Liver (tissue), 9 donors: ENCODE results near the gene MCF2L. TPM values are rescaled to one million over a fixed set of nuclear protein-coding genes. Genes with fewer than 3 reads are reported as not detected.

Experiments used
- DNase-seq: peaks from one replicate; pipeline ENCODE4 v3.0.0-alpha.2; 2017; ENCODE audit warnings: low spot score
- H3K27ac ChIP-seq, 2 donors: one replicate each; pipeline ENCODE4 v1.7.0; 2013; ENCODE audit warnings: inconsistent platforms in 2 of 2, low read length in 2 of 2, control low read depth in 1 of 2, low read depth in 1 of 2, mild to moderate bottlenecking in 1 of 2
- H3K27me3 ChIP-seq, 4 donors: one replicate each; pipeline versions ENCODE4 v1.6.1 to v1.7.0; 2013; ENCODE audit warnings: low read length in 3 of 4, inconsistent platforms in 1 of 4, mild to moderate bottlenecking in 1 of 4, moderate library complexity in 1 of 4; ENCODE audit not compliant: control insufficient read depth in 4 of 4, insufficient read depth in 4 of 4
- H3K36me3 ChIP-seq, 4 donors: one replicate each; pipeline versions ENCODE4 v1.6.1 to v1.7.0; 2013; ENCODE audit warnings: low read length in 3 of 4, mild to moderate bottlenecking in 3 of 4, low read depth in 1 of 4, moderate library complexity in 1 of 4; ENCODE audit not compliant: control insufficient read depth in 4 of 4, insufficient read depth in 3 of 4
- H3K4me1 ChIP-seq, 4 donors: one replicate each; pipeline versions ENCODE4 v1.6.1 to v1.7.0; 2013; ENCODE audit warnings: low read length in 3 of 4, mild to moderate bottlenecking in 3 of 4, moderate library complexity in 1 of 4; ENCODE audit not compliant: control insufficient read depth in 4 of 4, insufficient read depth in 4 of 4
- H3K4me3 ChIP-seq, 3 donors: one replicate each; pipeline versions ENCODE4 v1.6.1 to v1.7.0; 2013; ENCODE audit warnings: low read length in 3 of 3, control low read depth in 1 of 3, low read depth in 1 of 3, mild to moderate bottlenecking in 1 of 3
- H3K9ac ChIP-seq, 2 donors: one replicate each; pipeline ENCODE4 v1.7.0; 2013; ENCODE audit warnings: low read length in 2 of 2, mild to moderate bottlenecking in 2 of 2, moderate library complexity in 2 of 2, control low read depth in 1 of 2, low read depth in 1 of 2
- H3K9me3 ChIP-seq, 4 donors: one replicate each; pipeline versions ENCODE4 v1.6.1 to v1.7.0; 2013; ENCODE audit warnings: low read length in 3 of 4; ENCODE audit not compliant: control insufficient read depth in 4 of 4
- ATF3 ChIP-seq: IDR thresholded peaks from 2 replicates; pipeline ENCODE4 v1.6.1; 2016; ENCODE audit warnings: antibody characterized with exemption
- CTCF ChIP-seq: fragments of 150-350 bp; IDR thresholded peaks from 2 replicates; pipeline ENCODE4 v1.5.1; 2017; ENCODE audit warnings: improper control_type of control experiment, low read depth, low read length; ENCODE audit not compliant: missing input control
- EGR1 ChIP-seq, 2 donors: IDR thresholded peaks; 2 replicates each; pipeline ENCODE4 v1.6.1; 2016 to 2018; ENCODE audit warnings: antibody characterized with exemption in 2 of 2, low read depth in 2 of 2
- FOXA1 ChIP-seq: IDR thresholded peaks from 2 replicates; pipeline ENCODE4 v1.6.1; 2016; ENCODE audit warnings: antibody characterized with exemption
- FOXA2 ChIP-seq: IDR thresholded peaks from 2 replicates; pipeline ENCODE4 v1.6.1; 2016; ENCODE audit warnings: antibody characterized with exemption
- GABPA ChIP-seq, 2 donors: IDR thresholded peaks in 1 of 2; conservative IDR thresholded peaks in 1 of 2; 2 replicates each; pipeline ENCODE4 v1.6.1; 2016; ENCODE audit warnings: antibody characterized with exemption in 2 of 2, mild to moderate bottlenecking in 1 of 2, moderate library complexity in 1 of 2
- HNF4A ChIP-seq, 2 donors: conservative IDR thresholded peaks; 2 replicates each; pipeline ENCODE4 v1.6.1; 2016; ENCODE audit warnings: antibody characterized with exemption in 2 of 2, mild to moderate bottlenecking in 2 of 2
- HNF4G ChIP-seq: IDR thresholded peaks from 2 replicates; pipeline ENCODE4 v1.6.1; 2016; ENCODE audit warnings: antibody characterized with exemption
- JUND ChIP-seq, 2 donors: IDR thresholded peaks; 2 replicates each; pipeline ENCODE4 v1.6.1; 2016; ENCODE audit warnings: antibody characterized with exemption in 2 of 2
- MAX ChIP-seq: IDR thresholded peaks from 2 replicates; pipeline ENCODE4 v1.6.1; 2016; ENCODE audit warnings: antibody characterized with exemption
- RAD21 ChIP-seq, 2 donors: IDR thresholded peaks; 2 replicates each; pipeline ENCODE4 v1.6.1; 2016; ENCODE audit warnings: antibody characterized with exemption in 2 of 2, mild to moderate bottlenecking in 2 of 2
- YY1 ChIP-seq: IDR thresholded peaks from 2 replicates; pipeline ENCODE4 v1.6.1; 2016; ENCODE audit warnings: antibody characterized with exemption, mild to moderate bottlenecking
- ZBTB33 ChIP-seq: IDR thresholded peaks from 2 replicates; pipeline ENCODE4 v1.6.1; 2016; ENCODE audit warnings: antibody characterized with exemption
- WGBS: extraction: QIAGEN DNeasy Blood & Tissue Kit; methylation state at CpG from one replicate; pipeline ENCODE4 v1.1.7; 2013; 5-methylcytosine and 5-hydroxymethylcytosine counted together
- polyA plus RNA-seq, 2 donors: library from polyadenylated mRNA; stranded (reverse) in 1 of 2; unstranded in 1 of 2; fragments of 200-250 nt in 1 of 2; fragments of >200 nt in 1 of 2; fragmentation: Nextera tagmentation in 1 of 2; extraction: Ambion mirVana in 1 of 2; gene quantifications; one replicate each; pipeline versions ENCODE4 v1.2.1 to v1.2.3, GENCODE V29; 2013 to 2015
- total RNA-seq, 2 donors: library from RNA; depleted of rRNA; stranded (reverse); fragments of >200 nt; gene quantifications; one replicate each; pipeline ENCODE4 v1.2.3, GENCODE V29; 2014
- donor health status: healthy.
- donor health status: healthy.
- donor health status: healthy.
- donor health status: healthy.
- donor health status: healthy.

Gene MCF2L
- total and polyA plus RNA-seq, 4 donors: 2.9 to 12.8 (median 7.1) TPM

GRCh38 chr13:112971288-112971643 lies 2.3 kb downstream of the MCF2L start:
- 93% methylated on average over 6 of the region's 6 CpGs for WGBS
- no peak for DNase-seq
- Histone ChIP-seq H3K9ac (no peak overlapping the region), H3K27ac (no peak overlapping the region), H3K4me3 (no peak overlapping the region), H3K27me3 (no peaks in the 10 kb centered on the region), H3K9me3 (no peaks in the 10 kb centered on the region), H3K4me1 (peaks cover 0 to 14% (median 6%) of the 10 kb centered on the region in 4 donors), H3K36me3 (no peaks in the 10 kb centered on the region)
- TF ChIP-seq ZBTB33 (no peak), GABPA (IDR thresholded peaks at IDR 0.05 in 1 of 2, conservative IDR thresholded peaks at IDR 0.05 in 1 of 2) (no peak), MAX (no peak)

- peaks cover 0 to 14% (median 6%) of the 10 kb centered on the region in 4 donors for H3K4me1 ChIP-seq
- no peaks in the 10 kb centered on the region for H3K9me3 ChIP-seq
- H3K36me3 ChIP-seq: no peaks in the 10 kb centered on the region
- no peaks in the 10 kb centered on the region for H3K27me3 ChIP-seq
- TF ChIP-seq HNF4G: no peak
- TF ChIP-seq HNF4A (conservative IDR thresholded peaks at IDR 0.05): no peak
- no peak for TF ChIP-seq EGR1 (IDR thresholded peaks at IDR 0.05; ENCODE audit: low read depth in 2 of 2)
- TF ChIP-seq YY1: no peak
- TF ChIP-seq ATF3: no peak
- no peak for TF ChIP-seq GABPA (IDR thresholded peaks at IDR 0.05 in 1 of 2, conservative IDR thresholded peaks at IDR 0.05 in 1 of 2)
- no peak for TF ChIP-seq MAX
- H3K27ac ChIP-seq: no peak overlapping the region
- 100% methylated on average over 1 of the region's 1 CpG for WGBS
- no peak overlapping the region for H3K9ac ChIP-seq
- DNase-seq: no peak
- no peak overlapping the region for H3K4me3 ChIP-seq
Observed at GRCh38 chr13:112972258-112972657, 3.2 kb downstream of the MCF2L start.

GRCh38 chr13:112972867-112973576 lies 4.0 kb downstream of the MCF2L start:
- Histone ChIP-seq H3K36me3 (no peaks in the 10 kb centered on the region), H3K4me1 (peaks cover 0 to 14% (median 6%) of the 10 kb centered on the region in 4 donors), H3K27me3 (no peaks in the 10 kb centered on the region), H3K4me3 (no peak overlapping the region), H3K27ac (no peak overlapping the region), H3K9ac (no peak overlapping the region), H3K9me3 (no peaks in the 10 kb centered on the region)
- no peak for DNase-seq
- WGBS: 91% methylated on average over 19 of the region's 19 CpGs
- no peak for TF ChIP-seq CTCF
- no peak for TF ChIP-seq JUND (IDR thresholded peaks at IDR 0.05)
- no peak for TF ChIP-seq ZBTB33
- no peak for TF ChIP-seq RAD21 (IDR thresholded peaks at IDR 0.05)
- TF ChIP-seq FOXA1: no peak
- TF ChIP-seq FOXA2: no peak
- TF ChIP-seq GABPA (IDR thresholded peaks at IDR 0.05 in 1 of 2, conservative IDR thresholded peaks at IDR 0.05 in 1 of 2): no peak
- no peak for TF ChIP-seq HNF4A (conservative IDR thresholded peaks at IDR 0.05)
